Esophagus muscularis mucosa (tissue), 4 donors: Measurements from ENCODE around the gene SLC37A1. TPM values are rescaled to one million over a fixed set of nuclear protein-coding genes. Genes with fewer than 3 reads are reported as not detected.

ENCODE experiments used
- DNase-seq: peaks from one replicate; pipeline ENCODE4 v3.0.0-alpha.2; 2017; ENCODE audit errors: extremely low spot score
- H3K27ac ChIP-seq, 4 donors: fragments of 200-600 bp; sonication (generic); replicated peaks in 1 of 4; 1 replicate in 3 of 4; 2 replicates in 1 of 4; pipeline ENCODE4 v1.5.1; 2016 to 2019; ENCODE audit warnings: mild to moderate bottlenecking in 1 of 4
- H3K27me3 ChIP-seq, 4 donors: fragments of 200-600 bp; sonication (generic); one replicate each; pipeline versions ENCODE4 v1.5.1 to v1.6.0; 2016 to 2019
- H3K36me3 ChIP-seq, 4 donors: fragments of 200-600 bp; sonication (generic); one replicate each; pipeline ENCODE4 v1.5.1; 2016 to 2019
- H3K4me1 ChIP-seq, 4 donors: fragments of 200-600 bp; sonication (generic); one replicate each; pipeline ENCODE4 v1.5.1; 2016 to 2019
- H3K4me3 ChIP-seq, 4 donors: fragments of 200-600 bp; sonication (generic); 1 replicate in 2 of 4; 2 replicates in 2 of 4; pipeline ENCODE4 v1.5.1; 2016 to 2019; ENCODE audit warnings: mild to moderate bottlenecking in 4 of 4, moderate library complexity in 1 of 4
- H3K9me3 ChIP-seq, 4 donors: fragments of 200-600 bp; sonication (generic); 1 replicate in 3 of 4; 2 replicates in 1 of 4; pipeline ENCODE4 v1.5.1; 2016 to 2019
- EP300 ChIP-seq: sonication (generic); formaldehyde crosslinking; IDR thresholded peaks from one replicate; pipeline ENCODE4 v1.6.1; 2017; ENCODE audit warnings: antibody characterized with exemption
- POLR2A ChIP-seq: fragments of 450-650 bp; IDR thresholded peaks from one replicate; pipeline ENCODE4 v1.6.1; 2017; ENCODE audit warnings: antibody characterized with exemption, moderate library complexity, mild to moderate bottlenecking, low read depth
- POLR2AphosphoS5 ChIP-seq, 2 donors: sonication (generic); formaldehyde crosslinking; IDR thresholded peaks; one replicate each; pipeline ENCODE4 v1.6.1; 2017; ENCODE audit warnings: antibody characterized with exemption in 2 of 2
- WGBS: methylation state at CpG from one replicate; pipeline ENCODE4 v1.1.5; 2018; 5-methylcytosine and 5-hydroxymethylcytosine counted together
- intact Hi-C: fragments of 100-400 bp; cut with DNase I; formaldehyde crosslinking; loops from one replicate; pipeline ENCODE4 v1.15.1; 2023
- total RNA-seq, 4 donors: library from RNA; depleted of rRNA; stranded (reverse); fragments of >200 nt; gene quantifications; one replicate each; pipeline versions ENCODE4 v1.1.0 to v1.2.1, GENCODE V29; 2016
- TF ChIP-seq, protein P1 (sequence below), 3 experiments: fragments of 200-600 bp in 2 of 3; fragments of 450-650 bp in 1 of 3; sonication (generic) in 2 of 3; IDR thresholded peaks; one replicate each; pipeline ENCODE4 v1.5.1; 2017 to 2019; ENCODE audit warnings: antibody characterized with exemption in 3 of 3, mild to moderate bottlenecking in 2 of 3, moderate library complexity in 1 of 3

Gene SLC37A1
- total RNA-seq, 4 donors from 2014 or later = 5.4 to 11.1 (median 7.1) TPM

GRCh38 chr21:42619166-42619565 lies 105.5 kb downstream of the SLC37A1 start:
- intact Hi-C loops = no loop called here
- Histone ChIP-seq H3K27ac (no peak overlapping the region), H3K27me3 (peaks cover 0 to 57% (median 10%) of the 10 kb centered on the region in 4 donors), H3K4me1 (peaks cover 0 to 10% (median 7%) of the 10 kb centered on the region in 4 donors), H3K4me3 (no peak overlapping the region), H3K9me3 (no peaks in the 10 kb centered on the region), H3K36me3 (no peaks in the 10 kb centered on the region)
- no peak for DNase-seq
- WGBS = 77% methylated on average over 7 of the region's 7 CpGs
- TF ChIP-seq POLR2A (no peak), POLR2AphosphoS5 (IDR thresholded peaks at IDR 0.05) (no peak), EP300 (no peak)

DNA sequence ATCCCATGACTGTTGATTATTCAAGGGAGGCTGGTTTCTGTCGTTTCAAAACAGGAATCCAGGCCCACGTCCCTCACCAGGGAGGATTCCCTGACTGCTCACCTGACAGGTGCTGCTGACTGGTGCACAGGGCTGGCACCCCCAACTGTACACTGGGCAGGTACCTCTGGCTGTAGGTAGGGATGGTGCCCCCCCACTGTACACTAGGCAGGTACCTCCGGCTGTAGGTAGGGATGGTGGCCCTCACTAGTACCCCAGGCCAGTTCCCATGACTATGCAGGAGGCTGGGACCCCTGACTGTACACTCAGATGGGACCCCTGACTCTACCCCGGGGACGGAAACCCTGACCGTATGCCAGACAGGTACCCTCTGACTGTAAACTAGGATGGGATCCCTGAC lies 106.2 kb downstream of the SLC37A1 start:
- Histone ChIP-seq H3K27me3 (peaks cover 0 to 57% (median 10%) of the 10 kb centered on the region in 4 donors), H3K4me3 (no peak overlapping the region), H3K36me3 (no peaks in the 10 kb centered on the region), H3K27ac (no peak overlapping the region), H3K4me1 (peaks cover 0 to 10% (median 7%) of the 10 kb centered on the region in 4 donors), H3K9me3 (no peaks in the 10 kb centered on the region)
- intact Hi-C loops = no loop called here
- 92% methylated on average over 4 of the region's 6 CpGs for WGBS
- TF ChIP-seq POLR2AphosphoS5 (IDR thresholded peaks at IDR 0.05) = no peak
- no peak for TF ChIP-seq POLR2A
- no peak for TF ChIP-seq EP300
- TF ChIP-seq, protein P1, sequence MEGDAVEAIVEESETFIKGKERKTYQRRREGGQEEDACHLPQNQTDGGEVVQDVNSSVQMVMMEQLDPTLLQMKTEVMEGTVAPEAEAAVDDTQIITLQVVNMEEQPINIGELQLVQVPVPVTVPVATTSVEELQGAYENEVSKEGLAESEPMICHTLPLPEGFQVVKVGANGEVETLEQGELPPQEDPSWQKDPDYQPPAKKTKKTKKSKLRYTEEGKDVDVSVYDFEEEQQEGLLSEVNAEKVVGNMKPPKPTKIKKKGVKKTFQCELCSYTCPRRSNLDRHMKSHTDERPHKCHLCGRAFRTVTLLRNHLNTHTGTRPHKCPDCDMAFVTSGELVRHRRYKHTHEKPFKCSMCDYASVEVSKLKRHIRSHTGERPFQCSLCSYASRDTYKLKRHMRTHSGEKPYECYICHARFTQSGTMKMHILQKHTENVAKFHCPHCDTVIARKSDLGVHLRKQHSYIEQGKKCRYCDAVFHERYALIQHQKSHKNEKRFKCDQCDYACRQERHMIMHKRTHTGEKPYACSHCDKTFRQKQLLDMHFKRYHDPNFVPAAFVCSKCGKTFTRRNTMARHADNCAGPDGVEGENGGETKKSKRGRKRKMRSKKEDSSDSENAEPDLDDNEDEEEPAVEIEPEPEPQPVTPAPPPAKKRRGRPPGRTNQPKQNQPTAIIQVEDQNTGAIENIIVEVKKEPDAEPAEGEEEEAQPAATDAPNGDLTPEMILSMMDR (IDR thresholded peaks at IDR 0.05) = no peak
- no peak for DNase-seq

GRCh38 chr21:42621166-42621818 lies 107.6 kb downstream of the SLC37A1 start:
- peaks cover 0 to 60% (median 10%) of the 10 kb centered on the region in 4 donors for H3K27me3 ChIP-seq
- H3K4me3 ChIP-seq = no peak overlapping the region
- H3K9me3 ChIP-seq = no peaks in the 10 kb centered on the region
- peaks cover 0 to 10% (median 7%) of the 10 kb centered on the region in 4 donors for H3K4me1 ChIP-seq
- no peaks in the 10 kb centered on the region for H3K36me3 ChIP-seq
- intact Hi-C loops = no loop called here
- no peak for DNase-seq
- 69% methylated on average over 15 of the region's 15 CpGs for WGBS
- TF ChIP-seq POLR2AphosphoS5 (IDR thresholded peaks at IDR 0.05) (no peak), POLR2A (no peak), EP300 (no peak)
- TF ChIP-seq, protein P1 (IDR thresholded peaks at IDR 0.05) = no peak
- peak overlapping the region in 2 of 4 donors; percentile 38 to 42 for H3K27ac ChIP-seq

- no peaks in the 10 kb centered on the region for H3K36me3 ChIP-seq
- H3K4me1 ChIP-seq = peaks cover 0 to 5% (median 4%) of the 10 kb centered on the region in 4 donors
- no peak overlapping the region for H3K4me3 ChIP-seq
- 79% methylated on average over 9 of the region's 9 CpGs for WGBS
- intact Hi-C loops = no loop called here
- H3K27ac ChIP-seq = peak overlapping the region in 3 of 4 donors; percentile 27 to 42 (median 38)
- no peak for DNase-seq
- no peaks in the 10 kb centered on the region for H3K9me3 ChIP-seq
- TF ChIP-seq POLR2A = no peak
- TF ChIP-seq, protein P1 (IDR thresholded peaks at IDR 0.05) = no peak
- no peak for TF ChIP-seq POLR2AphosphoS5 (IDR thresholded peaks at IDR 0.05)
- TF ChIP-seq EP300 = no peak
- H3K27me3 ChIP-seq = peaks cover 0 to 60% (median 7%) of the 10 kb centered on the region in 4 donors
Measured at GRCh38 chr21:42621819-42622177, 108.1 kb downstream of the SLC37A1 start.

DNA sequence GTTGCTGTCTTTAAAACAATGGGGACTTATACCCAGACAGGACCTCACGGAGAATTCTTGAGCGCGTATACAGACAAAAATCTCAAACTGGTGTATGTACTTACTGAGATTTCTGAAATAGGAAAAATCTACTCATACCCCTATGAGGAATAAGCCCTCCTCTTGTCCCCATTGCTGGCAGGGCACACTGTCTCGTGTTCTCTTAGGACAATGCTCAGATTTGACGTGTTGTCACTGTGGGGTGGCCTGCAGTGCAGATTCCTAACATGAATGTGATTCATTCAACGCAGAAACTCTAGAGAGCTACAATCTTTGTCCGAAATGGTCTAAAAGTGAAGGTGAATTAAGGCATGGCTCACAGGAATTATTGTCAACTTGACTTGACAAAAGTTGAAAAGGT lies 108.6 kb downstream of the SLC37A1 start:
- Histone ChIP-seq H3K9me3 (no peaks in the 10 kb centered on the region), H3K36me3 (no peaks in the 10 kb centered on the region), H3K27ac (peak overlapping the region in 2 of 4 donors; percentile 27 to 42), H3K4me3 (no peak overlapping the region), H3K4me1 (peaks cover 0 to under 1% (median 0%) of the 10 kb centered on the region in 4 donors), H3K27me3 (peaks cover 0 to 56% (median 5%) of the 10 kb centered on the region in 4 donors)
- WGBS = 83% methylated on average over 7 of the region's 7 CpGs
- TF ChIP-seq POLR2AphosphoS5 (IDR thresholded peaks at IDR 0.05) (peak in 1 of 2 donors; percentile 6), POLR2A (no peak)
- no peak for DNase-seq
- intact Hi-C loops = no loop called here
